ENCODE measurements around the gene LAMA2.

The LAMA2 gene

GRCh38 chr6:128848212-128848935 is 34.6 kb upstream of the LAMA2 start:
- H3K4me3 ChIP-seq, result no peak overlapping the region
- TF ChIP-seq CTCF (IDR thresholded peaks at IDR 0.05), result no peak
- no peak for DNase-seq (ENCODE audit: low spot score)
- H3K27ac ChIP-seq, result no peak overlapping the region

GRCh38 chr6:128855581-128856085 is 27.3 kb upstream of the LAMA2 start:
- H3K4me3 ChIP-seq, result no peak overlapping the region
- no peak for DNase-seq (ENCODE audit: low spot score)
- no peak for TF ChIP-seq CTCF (IDR thresholded peaks at IDR 0.05)
- no peak overlapping the region for H3K27ac ChIP-seq

- TF ChIP-seq CTCF (IDR thresholded peaks at IDR 0.05), result no peak
- no peak overlapping the region for H3K27ac ChIP-seq
- DNase-seq (ENCODE audit: low spot score), result no peak
- H3K4me3 ChIP-seq, result no peak overlapping the region
Measured at GRCh38 chr6:128857806-128858205, 25.1 kb upstream of the LAMA2 start.

- Histone ChIP-seq H3K27ac (no peak overlapping the region), H3K4me3 (no peak overlapping the region)
- no peak for TF ChIP-seq CTCF (IDR thresholded peaks at IDR 0.05)
- no peak for DNase-seq (ENCODE audit: low spot score)
Measured at GRCh38 chr6:128860782-128861181, 22.2 kb upstream of the LAMA2 start.

GRCh38 chr6:128863983-128864382 is 19.0 kb upstream of the LAMA2 start:
- TF ChIP-seq CTCF (IDR thresholded peaks at IDR 0.05), result no peak
- Histone ChIP-seq H3K4me3 (no peak overlapping the region), H3K27ac (no peak overlapping the region)
- no peak for DNase-seq (ENCODE audit: low spot score)

- Histone ChIP-seq H3K27ac (no peak overlapping the region), H3K4me3 (no peak overlapping the region)
- no peak for TF ChIP-seq CTCF (IDR thresholded peaks at IDR 0.05)
- DNase-seq (ENCODE audit: low spot score), result no peak
Measured at GRCh38 chr6:128870746-128871145, 12.2 kb upstream of the LAMA2 start.

GRCh38 chr6:128874863-128875262 is 8.1 kb upstream of the LAMA2 start:
- H3K27ac ChIP-seq, result no peak overlapping the region
- no peak for TF ChIP-seq CTCF (IDR thresholded peaks at IDR 0.05)

More at GRCh38 chr6:128874863-128875262, 8.1 kb upstream of the LAMA2 start:
- no peak overlapping the region for H3K4me3 ChIP-seq
- no peak for DNase-seq (ENCODE audit: low spot score)

All from coronary artery (tissue), 2 donors.